ENCODE measurements around the gene MLST8.
"Not testable (repeated sequence)": the region's sequence is repeated elsewhere in the genome, so short reads cannot be mapped to it uniquely, and the experiment has no call there.

MLST8 gene

DNA sequence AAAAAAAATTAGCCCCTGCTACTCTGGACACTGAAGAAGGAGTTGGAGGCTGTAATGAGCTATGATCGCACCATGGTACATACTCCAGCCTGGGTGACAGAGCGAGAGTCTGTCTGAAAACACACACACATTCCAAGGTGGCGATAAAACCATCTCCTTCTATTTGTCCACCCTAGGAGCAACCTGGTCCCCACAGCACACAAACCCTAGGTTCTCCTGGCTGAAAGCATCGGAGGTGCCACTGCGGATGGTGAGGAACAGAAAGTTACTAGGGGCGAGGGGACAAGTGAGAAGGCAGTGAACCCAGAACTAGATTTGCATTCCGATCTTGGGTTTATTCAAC, 47.5 kb downstream of the MLST8 start:
- no peak for DNase-seq

DNA sequence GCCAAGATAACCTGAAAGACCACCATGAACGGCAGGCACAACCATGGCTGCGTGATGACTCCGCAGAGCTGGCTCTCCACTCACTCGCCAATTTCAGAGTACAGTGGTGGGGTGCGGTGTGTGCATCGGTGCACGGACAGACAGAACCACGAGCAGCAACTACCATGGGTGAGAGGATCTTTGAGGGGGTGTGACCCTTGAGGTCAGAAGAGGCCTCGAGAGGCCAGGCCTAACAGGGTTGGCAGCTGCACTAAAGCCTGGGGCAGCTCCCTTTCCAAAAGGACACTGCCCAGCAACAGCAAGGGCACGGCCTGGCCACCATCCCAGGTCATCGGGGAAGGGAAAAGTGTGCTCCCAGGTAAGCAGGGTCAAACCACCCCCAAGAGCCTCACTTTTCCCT, 48.0 kb downstream of the MLST8 start:
- DNase-seq, result no peak

DNA sequence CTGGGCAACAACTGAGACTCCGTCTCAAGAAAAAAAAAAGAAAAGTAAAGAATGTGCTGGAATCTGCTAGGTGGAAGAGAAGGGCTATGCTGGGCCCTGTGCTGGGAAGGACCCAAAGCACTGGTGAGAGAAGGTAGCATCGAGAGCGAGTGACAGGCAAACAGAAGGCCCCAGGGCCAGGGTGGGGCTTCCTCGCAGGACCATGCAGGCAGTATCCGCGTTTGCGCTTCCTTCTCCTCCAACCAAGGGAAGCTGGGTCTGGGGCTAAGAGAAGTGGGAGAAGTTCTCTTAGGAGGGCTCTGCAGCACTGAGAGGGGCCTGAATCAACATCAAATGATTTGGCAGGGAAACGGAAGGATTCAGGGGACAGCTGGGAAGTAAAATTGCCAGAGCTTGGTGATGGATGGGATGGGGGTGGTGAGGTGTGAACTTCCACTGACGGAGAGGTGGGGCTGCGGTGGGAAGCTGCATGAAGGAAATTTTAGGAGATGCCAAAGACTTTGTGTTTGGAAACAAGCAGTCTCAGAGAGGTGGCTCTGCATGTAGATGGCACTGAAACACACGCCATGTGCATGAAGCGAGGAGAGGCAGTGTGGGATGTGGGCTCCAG, 51.4 kb downstream of the MLST8 start:
- no peak for DNase-seq

DNA sequence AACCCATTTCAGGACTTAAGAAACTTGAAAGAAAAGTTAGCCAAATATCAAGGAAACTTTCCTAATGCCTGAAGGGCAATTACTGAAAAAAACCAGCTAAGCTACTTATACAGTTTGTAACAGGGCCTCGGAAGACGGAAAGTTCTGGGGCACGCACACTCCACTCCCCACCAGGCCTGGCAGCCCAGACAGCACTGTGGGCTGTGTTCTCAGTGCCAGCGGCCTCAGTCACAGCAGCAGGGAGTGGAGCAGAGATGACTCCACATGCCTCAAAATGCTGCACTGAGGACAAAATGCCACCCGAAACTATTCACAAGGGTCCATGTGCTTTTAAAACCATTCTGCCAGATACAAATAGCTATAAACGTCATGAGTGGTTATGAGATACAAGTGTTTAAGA, 52.5 kb downstream of the MLST8 start:
- no peak for DNase-seq

DNA sequence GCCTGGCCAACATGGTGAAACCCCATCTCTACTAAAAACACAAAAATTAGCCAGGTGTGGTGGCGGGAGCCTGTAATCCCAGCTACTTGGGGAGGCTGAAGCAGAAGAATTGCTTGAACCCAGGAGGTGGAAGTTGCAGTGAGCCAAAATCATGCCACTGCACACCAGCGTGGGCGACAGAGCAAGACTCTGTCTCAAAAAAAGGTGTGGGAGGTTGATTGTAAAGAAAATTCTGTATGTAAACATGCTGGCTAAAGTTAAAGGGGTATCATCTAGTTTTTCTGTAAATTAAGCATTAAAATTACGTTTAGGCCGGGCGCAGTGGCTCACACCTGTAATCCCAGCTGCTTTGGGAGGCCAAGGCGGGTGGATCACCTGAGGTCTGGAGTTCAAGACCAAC, 53.3 kb downstream of the MLST8 start:
- not testable (repeated sequence) for DNase-seq
